GM12873 (cell line): ENCODE data around the gene RAP1GAP.
A peak's percentile ranks its signal among the peaks of the same experiment; 100 is the strongest.

ENCODE experiments used
- TF ChIP-seq, protein P1 (sequence below): IDR thresholded peaks from 2 replicates; pipeline ENCODE4 v1.5.1; 2012; ENCODE audit warnings: low read depth, mild to moderate bottlenecking, moderate library complexity, low read length, control low read depth; ENCODE audit not compliant: insufficient read depth; ENCODE audit errors: missing control alignments

The RAP1GAP gene

DNA sequence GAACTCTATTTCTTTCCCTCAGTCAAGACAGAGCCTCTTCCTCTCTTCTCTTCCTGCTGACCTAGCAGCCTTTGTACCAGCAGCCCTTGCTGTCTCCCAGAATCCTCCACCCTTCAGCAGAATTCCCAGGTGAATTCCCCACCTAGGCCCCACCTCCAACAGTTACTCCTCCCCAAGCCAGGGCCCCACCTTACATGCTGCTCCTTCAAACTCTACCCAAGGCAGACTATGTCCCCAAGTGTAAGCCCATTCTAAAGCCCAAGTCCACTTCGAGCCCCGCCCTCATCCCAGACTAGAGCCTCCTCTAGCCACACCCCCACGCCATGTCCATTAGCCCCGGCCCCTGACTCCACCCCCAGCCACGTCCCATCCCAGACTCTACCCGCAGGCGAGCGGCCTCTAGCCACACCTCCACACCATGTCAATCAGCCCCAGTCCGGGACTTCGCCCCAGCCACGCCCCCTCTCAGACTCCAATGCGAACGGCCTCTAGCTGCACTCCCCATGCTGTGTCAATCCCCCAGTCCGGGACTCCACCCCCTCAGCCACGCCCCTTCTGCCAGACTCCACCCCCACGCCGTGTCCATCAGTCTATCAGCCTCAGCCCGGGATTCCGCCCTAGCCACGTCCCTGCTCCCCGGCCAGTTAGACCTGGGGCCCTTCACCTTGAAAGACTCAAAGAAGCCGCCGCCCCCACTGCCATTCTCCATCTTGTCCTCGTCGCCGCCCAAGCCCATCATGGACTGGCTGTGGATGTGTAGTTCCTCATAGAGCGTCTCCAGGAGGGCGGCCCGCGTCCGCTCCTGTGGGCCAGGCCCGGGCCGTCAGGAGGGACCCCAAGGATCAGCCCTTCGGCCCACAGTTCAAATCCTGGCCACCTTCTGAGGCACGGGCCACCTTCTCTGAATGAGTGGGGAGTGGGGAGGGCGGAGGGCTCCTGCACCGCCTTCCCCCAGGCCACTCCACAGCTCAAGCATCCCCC is 61.3 kb downstream of the RAP1GAP start:
- TF ChIP-seq, protein P1, sequence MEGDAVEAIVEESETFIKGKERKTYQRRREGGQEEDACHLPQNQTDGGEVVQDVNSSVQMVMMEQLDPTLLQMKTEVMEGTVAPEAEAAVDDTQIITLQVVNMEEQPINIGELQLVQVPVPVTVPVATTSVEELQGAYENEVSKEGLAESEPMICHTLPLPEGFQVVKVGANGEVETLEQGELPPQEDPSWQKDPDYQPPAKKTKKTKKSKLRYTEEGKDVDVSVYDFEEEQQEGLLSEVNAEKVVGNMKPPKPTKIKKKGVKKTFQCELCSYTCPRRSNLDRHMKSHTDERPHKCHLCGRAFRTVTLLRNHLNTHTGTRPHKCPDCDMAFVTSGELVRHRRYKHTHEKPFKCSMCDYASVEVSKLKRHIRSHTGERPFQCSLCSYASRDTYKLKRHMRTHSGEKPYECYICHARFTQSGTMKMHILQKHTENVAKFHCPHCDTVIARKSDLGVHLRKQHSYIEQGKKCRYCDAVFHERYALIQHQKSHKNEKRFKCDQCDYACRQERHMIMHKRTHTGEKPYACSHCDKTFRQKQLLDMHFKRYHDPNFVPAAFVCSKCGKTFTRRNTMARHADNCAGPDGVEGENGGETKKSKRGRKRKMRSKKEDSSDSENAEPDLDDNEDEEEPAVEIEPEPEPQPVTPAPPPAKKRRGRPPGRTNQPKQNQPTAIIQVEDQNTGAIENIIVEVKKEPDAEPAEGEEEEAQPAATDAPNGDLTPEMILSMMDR: no peak

DNA sequence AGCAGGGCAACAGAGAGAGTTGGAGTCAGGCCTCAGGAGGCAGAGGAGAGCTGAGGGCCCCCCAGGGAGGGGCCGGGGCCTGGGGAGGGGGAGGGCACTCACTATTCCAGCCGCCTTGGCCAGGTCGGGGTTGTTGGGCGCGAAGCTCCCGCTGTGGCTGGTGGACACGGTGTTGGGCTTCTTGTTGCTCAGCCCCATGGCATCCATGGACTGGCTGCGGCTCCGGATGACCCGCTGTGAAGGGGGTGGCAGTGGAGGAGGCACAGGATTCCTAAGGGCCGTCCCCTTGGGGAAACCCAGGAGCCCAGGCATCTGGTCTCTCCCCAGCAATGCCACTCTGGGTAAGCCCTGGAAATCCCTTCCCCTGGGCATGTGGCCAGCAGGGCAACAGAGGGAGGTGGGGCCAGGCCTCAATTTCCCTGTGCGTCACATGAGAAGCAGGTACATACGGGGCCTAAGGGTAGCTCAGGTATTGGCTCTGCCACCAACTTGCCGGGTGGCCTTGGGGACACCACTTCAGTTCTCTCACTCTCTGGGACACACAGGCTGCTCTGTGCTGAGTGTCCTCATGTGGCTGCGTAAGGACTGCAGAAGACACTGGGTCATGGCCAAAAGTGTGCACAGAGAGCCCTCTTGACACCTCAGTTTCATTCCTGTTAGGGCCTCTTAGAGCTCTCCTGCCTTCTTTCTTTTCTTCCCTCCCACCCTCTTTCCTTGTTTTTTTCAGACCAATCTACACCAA is 63.0 kb downstream of the RAP1GAP start:
- TF ChIP-seq, protein P1: no peak

- TF ChIP-seq, protein P1: peak; percentile 16
Measured at GRCh38 chr1:21605012-21605715, 64.0 kb downstream of the RAP1GAP start.

- TF ChIP-seq, protein P1: no peak
Measured at GRCh38 chr1:21604208-21604957, 64.8 kb downstream of the RAP1GAP start.

DNA sequence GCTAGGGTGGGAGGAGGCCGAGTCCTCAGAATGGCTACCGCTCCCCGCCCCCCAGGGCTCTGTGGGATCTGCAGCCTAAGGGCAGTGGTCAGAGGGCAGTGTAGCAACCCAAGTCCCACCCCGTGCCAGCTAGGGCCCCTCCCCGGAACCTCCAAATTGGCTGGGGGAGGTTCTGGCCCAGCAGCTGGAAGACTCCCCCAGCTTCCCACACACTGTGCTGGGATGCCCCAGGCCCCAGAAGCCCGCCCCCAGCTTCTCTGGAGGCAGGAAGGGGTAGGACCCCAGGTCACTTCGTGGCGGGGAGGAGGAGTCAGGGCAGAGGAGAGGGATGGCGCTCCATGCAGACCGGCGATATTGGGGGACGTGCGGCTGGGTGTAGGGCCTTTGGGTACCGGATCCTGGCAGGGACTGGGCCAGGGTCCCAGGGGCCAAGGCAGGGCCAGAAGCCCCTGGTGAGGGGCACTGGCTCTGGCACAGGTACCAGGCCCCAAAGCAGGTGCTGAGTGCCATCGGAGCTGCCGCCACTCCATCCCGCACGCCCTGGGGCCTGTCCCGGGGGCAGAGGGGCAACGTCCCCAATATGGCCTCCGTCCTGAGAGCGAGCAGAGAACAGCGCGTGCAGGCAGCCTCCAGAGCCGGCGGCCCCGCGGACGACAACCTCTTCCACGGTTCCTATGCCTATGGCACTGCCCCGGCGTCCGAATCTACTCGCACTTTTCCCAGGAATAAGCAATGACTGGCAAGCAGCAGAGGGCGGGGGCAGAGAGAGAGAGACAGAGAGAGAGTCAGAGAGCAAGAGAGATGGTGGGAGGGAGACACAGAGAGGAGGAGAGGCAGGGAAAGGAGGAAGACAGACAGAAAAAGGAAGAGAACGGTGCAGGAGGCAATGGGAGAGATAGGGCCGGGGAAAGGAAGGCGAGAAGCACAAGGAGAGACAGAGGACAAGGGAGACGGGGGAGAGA is 65.7 kb downstream of the RAP1GAP start:
- TF ChIP-seq, protein P1: no peak

DNA sequence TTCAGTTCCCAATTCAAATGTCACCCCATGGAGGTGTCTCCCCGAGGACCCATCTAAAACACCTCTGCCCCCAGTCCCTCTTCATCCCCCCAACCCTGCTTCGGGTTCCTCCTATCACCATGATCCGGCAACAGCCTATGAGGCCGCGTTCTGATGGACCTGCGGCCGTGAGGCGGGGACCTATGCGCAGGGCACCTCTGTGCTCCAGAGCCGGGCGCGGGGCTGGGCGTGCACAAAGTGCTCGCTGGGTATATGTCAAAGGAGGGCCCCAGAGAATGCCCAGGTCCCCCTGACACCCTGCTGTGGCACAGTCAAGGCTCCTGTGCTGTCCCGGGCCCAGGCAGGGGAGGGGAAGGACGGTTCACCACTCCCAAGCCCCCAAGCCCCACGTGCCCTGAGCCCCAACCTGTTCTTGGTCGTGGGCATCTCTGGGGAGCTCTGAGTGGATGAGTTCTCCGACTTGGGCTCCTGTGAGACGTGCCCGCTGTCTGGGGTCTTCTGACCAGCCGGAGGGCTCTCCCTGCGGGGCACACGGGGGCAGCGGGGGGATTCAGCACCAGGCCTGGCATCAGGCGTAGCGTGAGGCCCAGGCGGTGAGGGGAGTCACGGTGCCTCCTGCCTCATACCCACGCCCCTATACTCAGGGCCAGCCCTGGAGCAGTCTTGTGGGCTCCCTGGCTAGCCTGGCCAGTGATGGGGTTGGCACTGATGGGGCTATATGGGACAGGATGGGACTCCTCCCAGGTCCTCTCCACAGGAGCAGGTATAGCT is 67.7 kb downstream of the RAP1GAP start:
- TF ChIP-seq, protein P1: no peak
